SK-N-SH treated with all-trans-retinoic acid at 6 μM for 48 hours (cell line): ENCODE data around the gene GPC6.

Experiments used
- ATAC-seq: fragments of 200-7000 bp; cut with Tn5 transposase; 3 replicates; pipeline ENCODE4 v1.9.1; 2020; ENCODE audit warnings: mild to moderate bottlenecking, moderate library complexity
- ARNTL ChIP-seq: fragments of 450-650 bp; formaldehyde crosslinking; IDR thresholded peaks from 2 replicates; pipeline ENCODE4 v1.5.0; 2020; ENCODE audit warnings: low read depth, mild to moderate bottlenecking, moderate library complexity, borderline replicate concordance
- BACH2 ChIP-seq: fragments of 250-450 bp; sonication (Bioruptor Pico); IDR thresholded peaks from 2 replicates; pipeline ENCODE4 v1.9.0; 2021; ENCODE audit warnings: mild to moderate bottlenecking, borderline replicate concordance
- CREB5 ChIP-seq: fragments of 250-450 bp; sonication (Bioruptor Pico); IDR thresholded peaks from 2 replicates; pipeline ENCODE4 v1.5.1; 2020; ENCODE audit warnings: low read depth, mild to moderate bottlenecking, moderate library complexity
- CSDC2 ChIP-seq: fragments of 250-450 bp; sonication (Bioruptor Pico); IDR thresholded peaks from 2 replicates; pipeline ENCODE4 v1.5.0; 2020; ENCODE audit warnings: mild to moderate bottlenecking, moderate library complexity
- CSRNP3 ChIP-seq: fragments of 250-450 bp; sonication (Bioruptor Pico); IDR thresholded peaks from 2 replicates; pipeline ENCODE4 v1.5.1; 2021; ENCODE audit warnings: mild to moderate bottlenecking, moderate library complexity
- ESRRG ChIP-seq: fragments of 250-450 bp; sonication (Bioruptor Pico); IDR thresholded peaks from 2 replicates; pipeline ENCODE4 v1.6.1; 2021; ENCODE audit warnings: mild to moderate bottlenecking
- GLIS3 ChIP-seq: fragments of 250-450 bp; sonication (Bioruptor Pico); IDR thresholded peaks from 2 replicates; pipeline ENCODE4 v1.5.0; 2020; ENCODE audit warnings: mild to moderate bottlenecking, moderate library complexity
- ISL1 ChIP-seq: fragments of 250-450 bp; sonication (Bioruptor Pico); IDR thresholded peaks from 2 replicates; pipeline ENCODE4 v2.1.2; 2022; ENCODE audit warnings: mild to moderate bottlenecking, moderate library complexity
- OSR1 ChIP-seq: fragments of 250-450 bp; sonication (Bioruptor Pico); IDR thresholded peaks from 2 replicates; pipeline ENCODE4 v1.8.0; 2022; ENCODE audit warnings: moderate library complexity, mild to moderate bottlenecking, inconsistent platforms
- PATZ1 ChIP-seq: fragments of 250-450 bp; sonication (Bioruptor Pico); IDR thresholded peaks from 2 replicates; pipeline ENCODE4 v1.8.0; 2020; ENCODE audit warnings: mild to moderate bottlenecking, moderate library complexity, borderline replicate concordance
- POU6F1 ChIP-seq: fragments of 250-450 bp; sonication (Bioruptor Pico); IDR thresholded peaks from 2 replicates; pipeline ENCODE4 v1.8.0; 2021; ENCODE audit warnings: low read depth, mild to moderate bottlenecking, moderate library complexity, borderline replicate concordance
- PPARA ChIP-seq: fragments of 250-450 bp; sonication (Bioruptor Pico); IDR thresholded peaks from 2 replicates; pipeline ENCODE4 v1.5.0; 2020; ENCODE audit warnings: mild to moderate bottlenecking, borderline replicate concordance
- SNAI2 ChIP-seq: fragments of 250-450 bp; sonication (Bioruptor Pico); IDR thresholded peaks from 2 replicates; pipeline ENCODE4 v1.5.0; 2020; ENCODE audit warnings: mild to moderate bottlenecking, moderate library complexity
- TCF4 ChIP-seq: fragments of 250-450 bp; sonication (Bioruptor Pico); IDR thresholded peaks from 2 replicates; pipeline ENCODE4 v1.8.0; 2021; ENCODE audit warnings: mild to moderate bottlenecking, moderate library complexity, borderline replicate concordance
- TOX ChIP-seq: fragments of 250-450 bp; sonication (Bioruptor Pico); IDR thresholded peaks from 2 replicates; pipeline ENCODE4 v1.8.0; 2021; ENCODE audit warnings: mild to moderate bottlenecking, moderate library complexity, borderline replicate concordance
- ZC3H10 ChIP-seq: fragments of 250-450 bp; sonication (Bioruptor Pico); IDR thresholded peaks from 2 replicates; pipeline ENCODE4 v1.5.1; 2021; ENCODE audit warnings: mild to moderate bottlenecking, moderate library complexity
- ZFP3 ChIP-seq: fragments of 250-450 bp; sonication (Bioruptor Pico); IDR thresholded peaks from 2 replicates; pipeline ENCODE4 v1.5.0; 2020; ENCODE audit warnings: mild to moderate bottlenecking, moderate library complexity
- ZFP30 ChIP-seq: fragments of 450-650 bp; formaldehyde crosslinking; IDR thresholded peaks from 2 replicates; pipeline ENCODE4 v1.5.0; 2022; ENCODE audit warnings: mild to moderate bottlenecking, moderate library complexity
- ZNF565 ChIP-seq: fragments of 450-650 bp; formaldehyde crosslinking; conservative IDR thresholded peaks from 2 replicates; pipeline ENCODE4 v1.5.0; 2020; ENCODE audit warnings: low read depth, mild to moderate bottlenecking, moderate library complexity
- ZNF8 ChIP-seq: fragments of 450-650 bp; formaldehyde crosslinking; IDR thresholded peaks from 2 replicates; pipeline ENCODE4 v1.5.0; 2020; ENCODE audit warnings: mild to moderate bottlenecking, moderate library complexity

GPC6 gene

GRCh38 chr13:93769607-93770006 is 543.0 kb downstream of the GPC6 start:
- no peak for ATAC-seq
- TF ChIP-seq TCF4 (CRISPR knock-in tag) (no peak), OSR1 (CRISPR knock-in tag) (no peak), ZFP30 (CRISPR knock-in tag) (no peak)

GRCh38 chr13:93771227-93771626 is 544.6 kb downstream of the GPC6 start:
- no peak for ATAC-seq
- no peak for TF ChIP-seq CREB5 (CRISPR knock-in tag)
- TF ChIP-seq ISL1 (CRISPR knock-in tag) = no peak

- TF ChIP-seq SNAI2 (no peak), CSDC2 (no peak), PPARA (no peak), ARNTL (CRISPR knock-in tag) (no peak), CREB5 (CRISPR knock-in tag) (no peak), TCF4 (CRISPR knock-in tag) (no peak), BACH2 (CRISPR knock-in tag) (no peak), CSRNP3 (CRISPR knock-in tag) (no peak), ZNF8 (CRISPR knock-in tag) (no peak), ISL1 (CRISPR knock-in tag) (peak; percentile 88), PATZ1 (0 out of 2 replicates have a peak, but pooled peaks have one; percentile 29), GLIS3 (CRISPR knock-in tag) (no peak)
- ATAC-seq = peak; percentile 71
These were observed 545.2 kb downstream of the GPC6 start for GRCh38 chr13:93771782-93772181.

GRCh38 chr13:93774506-93774905 is 547.9 kb downstream of the GPC6 start:
- no peak for TF ChIP-seq OSR1 (CRISPR knock-in tag)
- no peak for TF ChIP-seq BACH2 (CRISPR knock-in tag)
- TF ChIP-seq ZC3H10 = no peak
- no peak for TF ChIP-seq ESRRG (CRISPR knock-in tag)
- TF ChIP-seq ZNF8 (CRISPR knock-in tag) = no peak
- no peak for TF ChIP-seq POU6F1
- no peak for TF ChIP-seq CREB5 (CRISPR knock-in tag)
- no peak for TF ChIP-seq ZFP30 (CRISPR knock-in tag)
- TF ChIP-seq ZFP3 (CRISPR knock-in tag) = no peak
- no peak for TF ChIP-seq SNAI2
- no peak for TF ChIP-seq ISL1 (CRISPR knock-in tag)
- TF ChIP-seq CSDC2 = no peak
- TF ChIP-seq CSRNP3 (CRISPR knock-in tag) = no peak
- TF ChIP-seq GLIS3 (CRISPR knock-in tag) = no peak
- TF ChIP-seq ZNF565 (CRISPR knock-in tag) = no peak
- TF ChIP-seq ARNTL (CRISPR knock-in tag) = no peak
- no peak for TF ChIP-seq TOX (CRISPR knock-in tag)
- no peak for ATAC-seq
